Measurements from ENCODE around the gene IFT74.

GRCh38 chr9:26935847-26936246 is 20.4 kb upstream of the IFT74 start:
- TF ChIP-seq CTCF (IDR thresholded peaks at IDR 0.05; ENCODE audit: low read depth, low read length) (no peak), EZH2phosphoT487 (IDR thresholded peaks at IDR 0.05; ENCODE audit: low read depth) (no peak)

Data from OCI-LY3 (cell line).